Measurements from ENCODE around the gene BMP2K.
"Not testable (repeated sequence)": the region's sequence is repeated elsewhere in the genome, so short reads cannot be mapped to it uniquely, and the experiment has no call there.

Gene BMP2K

GRCh38 chr4:78878031-78878430 is 101.9 kb downstream of the BMP2K start:
- Histone ChIP-seq H3K36me3 (ENCODE audit: insufficient read depth, low read depth, low read length) (peaks cover 29% of the 10 kb centered on the region), H3K9me3 (ENCODE audit: insufficient read depth, low read depth, low read length) (no peaks in the 10 kb centered on the region), H3K4me3 (ENCODE audit: low read length) (no peak overlapping the region), H3K27me3 (ENCODE audit: insufficient read depth, low read length) (no peaks in the 10 kb centered on the region), H3K27ac (ENCODE audit: low read length) (no peak overlapping the region), H3K4me1 (ENCODE audit: insufficient read depth, low read length) (peaks cover 14% of the 10 kb centered on the region; the same call in 1 of the 2 replicates), H3K9ac (ENCODE audit: low read depth, low read length) (no peak overlapping the region)

GRCh38 chr4:78880874-78881492 is 104.8 kb downstream of the BMP2K start:
- no peak overlapping the region for H3K9ac ChIP-seq (ENCODE audit: low read depth, low read length)
- H3K27me3 ChIP-seq (ENCODE audit: insufficient read depth, low read length) = no peaks in the 10 kb centered on the region
- peaks cover 7% of the 10 kb centered on the region; the same call in 1 of the 2 replicates for H3K4me1 ChIP-seq (ENCODE audit: insufficient read depth, low read length)
- no peaks in the 10 kb centered on the region for H3K9me3 ChIP-seq (ENCODE audit: insufficient read depth, low read depth, low read length)
- no peak overlapping the region for H3K4me3 ChIP-seq (ENCODE audit: low read length)
- peaks cover 15% of the 10 kb centered on the region for H3K36me3 ChIP-seq (ENCODE audit: insufficient read depth, low read depth, low read length)
- H3K27ac ChIP-seq (ENCODE audit: low read length) = no peak overlapping the region

GRCh38 chr4:78885598-78885997 is 109.4 kb downstream of the BMP2K start:
- no peak overlapping the region for H3K27ac ChIP-seq (ENCODE audit: low read length)
- H3K36me3 ChIP-seq (ENCODE audit: insufficient read depth, low read depth, low read length) = peaks cover 15% of the 10 kb centered on the region
- H3K4me1 ChIP-seq (ENCODE audit: insufficient read depth, low read length) = no peaks in the 10 kb centered on the region
- no peaks in the 10 kb centered on the region for H3K27me3 ChIP-seq (ENCODE audit: insufficient read depth, low read length)
- H3K9ac ChIP-seq (ENCODE audit: low read depth, low read length) = no peak overlapping the region
- H3K9me3 ChIP-seq (ENCODE audit: insufficient read depth, low read depth, low read length) = no peaks in the 10 kb centered on the region
- H3K4me3 ChIP-seq (ENCODE audit: low read length) = no peak overlapping the region

DNA sequence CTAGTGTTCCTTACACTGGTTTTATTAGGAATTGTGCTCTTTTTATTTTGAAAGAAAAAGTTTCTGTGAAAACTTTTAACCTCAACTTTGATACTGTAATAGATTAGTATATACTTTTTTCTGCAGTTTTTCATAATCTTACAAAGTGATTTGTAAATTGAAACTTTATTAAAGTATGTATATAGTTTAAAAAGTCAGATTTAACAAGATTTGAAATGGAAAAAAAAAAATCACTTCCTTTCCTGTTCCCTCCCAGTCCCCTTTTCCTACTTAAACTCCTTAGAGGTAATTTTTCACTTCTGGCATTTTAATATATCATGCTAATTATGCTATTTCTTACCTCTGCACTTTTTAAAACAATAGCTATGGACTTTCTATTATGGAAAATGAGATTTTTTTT is 113.8 kb downstream of the BMP2K start:
- Histone ChIP-seq H3K4me1 (ENCODE audit: insufficient read depth, low read length) (no peaks in the 10 kb centered on the region), H3K36me3 (ENCODE audit: insufficient read depth, low read depth, low read length) (peaks cover 29% of the 10 kb centered on the region), H3K9me3 (ENCODE audit: insufficient read depth, low read depth, low read length) (no peaks in the 10 kb centered on the region), H3K27ac (ENCODE audit: low read length) (no peak overlapping the region), H3K4me3 (ENCODE audit: low read length) (no peak overlapping the region), H3K9ac (ENCODE audit: low read depth, low read length) (no peak overlapping the region), H3K27me3 (ENCODE audit: insufficient read depth, low read length) (no peaks in the 10 kb centered on the region)

DNA sequence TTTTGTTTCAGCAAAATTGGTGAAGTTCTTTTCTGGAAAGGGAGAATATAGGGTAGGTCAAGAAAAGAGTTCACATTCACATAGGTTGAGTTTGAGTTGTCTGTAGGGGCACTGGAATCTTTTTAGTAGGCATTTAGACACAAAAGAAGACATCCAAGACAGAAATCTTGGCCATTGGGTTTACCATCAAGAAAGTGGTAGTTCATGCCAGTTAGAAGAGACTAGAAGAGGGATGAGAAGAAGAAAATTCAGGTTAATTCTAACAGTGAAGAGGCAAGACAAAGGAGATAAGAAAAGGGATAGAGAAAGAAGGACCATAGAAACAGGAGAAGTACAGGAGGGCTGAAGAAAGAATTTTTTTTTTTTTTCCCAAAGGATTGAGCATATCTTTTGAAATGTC is 123.2 kb downstream of the BMP2K start:
- H3K36me3 ChIP-seq (ENCODE audit: insufficient read depth, low read depth, low read length) = peaks cover 3% of the 10 kb centered on the region; the same call in 1 of the 2 replicates
- no peak overlapping the region for H3K9ac ChIP-seq (ENCODE audit: low read depth, low read length)
- H3K27me3 ChIP-seq (ENCODE audit: insufficient read depth, low read length) = no peaks in the 10 kb centered on the region
- no peak overlapping the region for H3K4me3 ChIP-seq (ENCODE audit: low read length)
- H3K4me1 ChIP-seq (ENCODE audit: insufficient read depth, low read length) = no peaks in the 10 kb centered on the region
- H3K27ac ChIP-seq (ENCODE audit: low read length) = no peak overlapping the region
- no peaks in the 10 kb centered on the region for H3K9me3 ChIP-seq (ENCODE audit: insufficient read depth, low read depth, low read length)

GRCh38 chr4:78901882-78902281 is 125.7 kb downstream of the BMP2K start:
- no peaks in the 10 kb centered on the region for H3K9me3 ChIP-seq (ENCODE audit: insufficient read depth, low read depth, low read length)
- H3K36me3 ChIP-seq (ENCODE audit: insufficient read depth, low read depth, low read length) = no peaks in the 10 kb centered on the region
- H3K27me3 ChIP-seq (ENCODE audit: insufficient read depth, low read length) = no peaks in the 10 kb centered on the region
- no peak overlapping the region for H3K9ac ChIP-seq (ENCODE audit: low read depth, low read length)
- H3K4me3 ChIP-seq (ENCODE audit: low read length) = no peak overlapping the region
- H3K4me1 ChIP-seq (ENCODE audit: insufficient read depth, low read length) = no peaks in the 10 kb centered on the region
- H3K27ac ChIP-seq (ENCODE audit: low read length) = no peak overlapping the region

- H3K36me3 ChIP-seq (ENCODE audit: insufficient read depth, low read depth, low read length) = no peaks in the 10 kb centered on the region
- no peak overlapping the region for H3K9ac ChIP-seq (ENCODE audit: low read depth, low read length)
- no peaks in the 10 kb centered on the region for H3K27me3 ChIP-seq (ENCODE audit: insufficient read depth, low read length)
- no peaks in the 10 kb centered on the region for H3K4me1 ChIP-seq (ENCODE audit: insufficient read depth, low read length)
- H3K4me3 ChIP-seq (ENCODE audit: low read length) = no peak overlapping the region
- H3K9me3 ChIP-seq (ENCODE audit: insufficient read depth, low read depth, low read length) = no peaks in the 10 kb centered on the region
- no peak overlapping the region for H3K27ac ChIP-seq (ENCODE audit: low read length)
Observed at GRCh38 chr4:78902298-78902697, 126.1 kb downstream of the BMP2K start.

- Histone ChIP-seq H3K36me3 (ENCODE audit: insufficient read depth, low read depth, low read length) (no peaks in the 10 kb centered on the region), H3K27me3 (ENCODE audit: insufficient read depth, low read length) (no peaks in the 10 kb centered on the region), H3K9me3 (ENCODE audit: insufficient read depth, low read depth, low read length) (no peaks in the 10 kb centered on the region), H3K4me3 (ENCODE audit: low read length) (no peak overlapping the region), H3K9ac (ENCODE audit: low read depth, low read length) (no peak overlapping the region), H3K4me1 (ENCODE audit: insufficient read depth, low read length) (no peaks in the 10 kb centered on the region), H3K27ac (ENCODE audit: low read length) (no peak overlapping the region)
Observed at GRCh38 chr4:78904143-78904542, 128.0 kb downstream of the BMP2K start.

DNA sequence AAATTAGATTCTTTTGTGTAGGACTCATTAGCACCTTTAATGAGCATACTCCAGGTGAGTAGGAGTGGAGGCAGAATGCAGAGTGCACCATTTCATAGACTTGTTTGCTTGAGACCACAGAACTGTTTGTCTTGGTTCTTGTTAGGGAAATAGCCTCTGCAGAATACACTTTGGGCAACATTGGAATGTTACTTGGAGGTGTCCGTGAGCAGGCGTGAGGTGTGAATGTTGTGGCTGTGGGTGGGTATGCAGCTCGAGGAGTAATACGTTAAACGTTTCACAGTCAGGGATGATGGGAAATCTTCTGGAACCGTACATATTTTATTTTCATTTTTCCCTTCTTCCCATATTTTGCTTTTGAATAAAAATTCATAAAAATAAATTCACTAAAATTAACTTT is 131.5 kb downstream of the BMP2K start:
- no peak overlapping the region for H3K4me3 ChIP-seq (ENCODE audit: low read length)
- H3K9ac ChIP-seq (ENCODE audit: low read depth, low read length) = no peak overlapping the region
- H3K27ac ChIP-seq (ENCODE audit: low read length) = no peak overlapping the region
- no peaks in the 10 kb centered on the region for H3K4me1 ChIP-seq (ENCODE audit: insufficient read depth, low read length)
- H3K36me3 ChIP-seq (ENCODE audit: insufficient read depth, low read depth, low read length) = peaks cover 18% of the 10 kb centered on the region
- H3K27me3 ChIP-seq (ENCODE audit: insufficient read depth, low read length) = no peaks in the 10 kb centered on the region
- H3K9me3 ChIP-seq (ENCODE audit: insufficient read depth, low read depth, low read length) = no peaks in the 10 kb centered on the region

DNA sequence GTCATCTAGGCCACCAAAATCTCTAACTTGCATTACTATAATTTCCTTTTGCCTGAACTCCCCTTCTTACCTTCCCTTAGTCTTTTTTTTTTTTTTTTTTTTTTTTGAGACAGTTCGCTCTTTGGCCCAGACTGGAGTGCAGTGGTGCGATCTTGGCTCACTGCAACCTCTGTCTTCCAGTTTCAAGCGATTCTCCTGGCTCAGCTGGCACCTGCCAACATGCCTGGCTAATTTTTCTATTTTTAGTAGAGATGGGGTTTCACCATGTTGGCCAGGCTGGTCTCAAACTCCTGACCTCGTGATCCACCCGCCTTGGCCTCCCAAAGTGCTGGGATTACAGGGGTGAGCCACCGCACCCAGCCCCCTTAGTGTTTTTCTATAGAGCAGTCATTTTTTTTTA is 132.8 kb downstream of the BMP2K start:
- H3K27ac ChIP-seq (ENCODE audit: low read length); H3K27me3 ChIP-seq (ENCODE audit: insufficient read depth, low read length); H3K4me1 ChIP-seq (ENCODE audit: insufficient read depth, low read length); H3K9me3 ChIP-seq (ENCODE audit: insufficient read depth, low read depth, low read length); H3K4me3 ChIP-seq (ENCODE audit: low read length); H3K9ac ChIP-seq (ENCODE audit: low read depth, low read length): not testable (repeated sequence)
- H3K36me3 ChIP-seq (ENCODE audit: insufficient read depth, low read depth, low read length) = peaks cover 23% of the 10 kb centered on the region

- H3K9me3 ChIP-seq (ENCODE audit: insufficient read depth, low read depth, low read length) = no peaks in the 10 kb centered on the region
- H3K27me3 ChIP-seq (ENCODE audit: insufficient read depth, low read length) = no peaks in the 10 kb centered on the region
- H3K4me3 ChIP-seq (ENCODE audit: low read length) = no peak overlapping the region
- H3K36me3 ChIP-seq (ENCODE audit: insufficient read depth, low read depth, low read length) = peaks cover 26% of the 10 kb centered on the region
- H3K9ac ChIP-seq (ENCODE audit: low read depth, low read length) = no peak overlapping the region
- no peak overlapping the region for H3K27ac ChIP-seq (ENCODE audit: low read length)
- no peaks in the 10 kb centered on the region for H3K4me1 ChIP-seq (ENCODE audit: insufficient read depth, low read length)
Observed at GRCh38 chr4:78910612-78911011, 134.5 kb downstream of the BMP2K start.

DNA sequence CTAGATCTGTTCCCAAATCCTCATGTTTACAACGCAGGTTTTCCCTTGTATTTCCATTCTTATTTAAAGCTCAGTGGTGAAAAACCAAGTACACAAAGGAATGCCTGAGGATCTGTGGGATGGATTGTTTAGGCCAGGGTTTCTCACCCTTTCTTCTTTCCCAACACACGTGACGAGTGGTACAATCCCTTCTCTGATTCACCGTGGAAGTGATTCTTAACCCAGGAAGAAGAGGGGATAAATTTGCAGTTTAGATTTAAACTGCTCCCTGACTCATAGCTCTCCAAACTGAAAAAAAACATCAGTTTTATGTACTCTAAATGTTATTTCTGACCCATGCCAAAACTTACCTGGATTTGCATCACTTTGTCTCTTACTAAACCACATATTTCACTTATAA is 146.1 kb downstream of the BMP2K start:
- Histone ChIP-seq H3K4me3 (ENCODE audit: low read length) (no peak overlapping the region), H3K4me1 (ENCODE audit: insufficient read depth, low read length) (no peaks in the 10 kb centered on the region), H3K27me3 (ENCODE audit: insufficient read depth, low read length) (no peaks in the 10 kb centered on the region), H3K36me3 (ENCODE audit: insufficient read depth, low read depth, low read length) (peaks cover 66% of the 10 kb centered on the region), H3K9me3 (ENCODE audit: insufficient read depth, low read depth, low read length) (no peaks in the 10 kb centered on the region), H3K27ac (ENCODE audit: low read length) (no peak overlapping the region), H3K9ac (ENCODE audit: low read depth, low read length) (no peak overlapping the region)
